ENCODE measurements around the gene ANTXRL.
"Not testable (repeated sequence)": the region's sequence is repeated elsewhere in the genome, so short reads cannot be mapped to it uniquely, and the experiment has no call there.

Gene ANTXRL

DNA sequence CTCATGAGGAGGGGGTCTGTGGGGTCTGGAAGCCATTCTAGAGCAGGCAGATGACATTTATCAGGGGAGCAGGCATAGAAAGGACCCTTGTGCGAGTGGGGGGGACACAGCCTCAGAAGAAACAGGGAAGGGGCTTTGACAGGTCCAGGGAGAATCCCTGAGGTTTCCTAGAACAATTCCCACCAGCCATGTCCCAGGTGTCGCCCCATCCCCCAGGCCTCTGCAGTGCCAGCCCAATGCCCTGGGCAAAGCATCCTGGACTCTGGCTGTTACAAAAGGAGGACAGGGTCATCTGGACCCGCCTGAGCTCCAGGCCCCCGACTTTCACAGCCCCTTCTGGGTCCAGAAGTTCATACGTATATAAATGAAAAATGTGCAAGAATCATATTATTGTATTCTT lies 80.4 kb downstream of the ANTXRL start:
- not testable (repeated sequence) for DNase-seq

- DNase-seq = not testable (repeated sequence)
These were observed 81.0 kb downstream of the ANTXRL start for GRCh38 chr10:46367666-46368240.

DNA sequence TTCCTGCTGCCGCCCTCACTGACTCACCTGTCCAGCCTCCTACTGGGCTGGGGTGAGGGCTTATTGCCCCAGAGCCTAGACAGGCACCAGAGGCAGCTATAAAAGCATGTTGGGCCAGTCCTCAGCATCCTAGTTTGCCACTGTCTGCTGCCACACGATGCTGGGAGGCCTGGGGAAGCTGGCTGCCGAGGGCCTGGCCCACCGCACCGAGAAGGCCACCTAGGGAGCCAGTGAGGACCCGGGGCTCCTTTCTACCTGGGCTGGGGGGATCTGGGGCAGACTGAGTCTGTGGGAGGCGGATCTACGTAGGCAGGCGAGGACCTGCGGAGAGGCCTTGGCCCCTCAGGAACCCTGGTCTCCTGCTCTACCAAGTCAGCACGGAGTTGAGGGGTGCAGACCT lies 82.2 kb downstream of the ANTXRL start:
- not testable (repeated sequence) for DNase-seq

DNA sequence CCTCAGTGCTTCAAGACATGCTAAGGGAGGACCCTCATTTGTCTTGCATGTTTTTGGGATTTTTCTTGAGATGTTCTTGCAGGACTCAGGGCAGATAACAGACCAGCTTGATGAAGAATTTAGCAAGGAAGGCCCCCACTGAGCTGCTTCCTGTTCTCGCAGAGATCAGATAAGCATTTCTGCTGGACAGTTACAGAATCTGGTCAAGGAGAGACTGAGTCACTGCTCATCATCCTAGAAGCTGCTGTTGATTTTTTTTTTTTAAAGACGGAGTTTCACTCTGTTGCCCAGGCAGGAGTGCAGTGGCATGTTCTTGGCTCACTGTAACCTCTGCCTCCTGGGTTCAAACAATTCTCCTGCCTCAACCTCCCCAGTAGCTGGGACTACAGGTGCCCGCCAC lies 87.6 kb downstream of the ANTXRL start:
- DNase-seq = not testable (repeated sequence)

- not testable (repeated sequence) for DNase-seq
These were observed 88.6 kb downstream of the ANTXRL start, which contains the start of gene ANXA8L1 for GRCh38 chr10:46375406-46375805. Gene ANXA8L1 (plus strand): TSS chr10:46375776. CDS start chr10:46375852, 76 bp downstream.

GRCh38 chr10:46377022-46377421 lies 90.2 kb downstream of the ANTXRL start:
- not testable (repeated sequence) for DNase-seq

GRCh38 chr10:46377651-46378050 lies 90.9 kb downstream of the ANTXRL start:
- not testable (repeated sequence) for DNase-seq

DNA sequence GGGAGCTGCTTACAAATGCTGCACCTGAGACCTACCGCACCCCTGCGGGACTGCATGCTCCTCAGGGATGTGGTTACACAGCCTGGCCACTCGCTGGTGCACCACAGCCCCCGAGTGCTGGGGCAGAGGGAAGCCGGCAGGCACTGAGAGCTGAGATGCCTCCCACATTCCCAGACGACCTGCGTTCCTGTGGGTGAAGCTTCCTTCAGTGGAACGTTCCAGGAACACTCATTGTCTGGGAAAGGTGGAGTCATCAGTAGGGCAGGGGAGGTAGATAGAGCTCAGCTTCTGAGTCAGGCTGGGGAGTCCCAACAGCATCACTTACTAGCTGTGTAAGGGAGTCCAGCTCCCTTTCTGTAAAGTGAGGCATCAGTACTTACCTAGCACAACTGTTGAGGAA lies 91.3 kb downstream of the ANTXRL start:
- not testable (repeated sequence) for DNase-seq

DNA sequence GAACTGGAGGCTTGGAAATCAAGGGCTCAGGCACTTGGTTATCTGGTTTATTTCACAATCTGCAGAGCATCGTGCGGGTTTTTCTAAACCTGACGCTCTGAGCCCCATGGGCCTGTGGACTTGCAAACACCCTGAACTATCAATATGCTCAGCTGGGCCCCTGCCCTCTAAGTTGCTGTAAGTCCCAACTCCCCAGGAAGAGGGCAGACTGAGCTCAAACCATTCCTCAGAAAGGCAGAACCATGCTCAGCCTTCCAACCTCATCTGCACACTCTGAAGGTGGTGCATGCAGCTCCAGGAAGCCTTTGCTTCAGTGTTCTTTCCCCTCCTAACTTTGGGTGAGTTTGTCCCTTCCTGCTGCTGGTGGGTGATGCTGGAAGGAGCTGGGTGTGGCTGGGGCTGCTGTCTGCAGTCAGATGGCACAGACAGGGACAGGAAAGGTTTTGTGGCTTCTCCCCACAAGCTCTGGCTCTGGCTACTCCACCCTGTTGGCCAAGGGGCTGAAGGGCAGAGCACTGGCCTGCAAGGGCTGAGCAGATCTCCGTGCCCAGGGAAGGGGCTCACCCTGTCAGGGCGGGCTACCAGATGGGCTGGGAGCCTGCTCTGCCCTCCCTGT lies 92.5 kb downstream of the ANTXRL start:
- not testable (repeated sequence) for DNase-seq
